ENCODE data around the gene COL19A1.

COL19A1 gene

DNA sequence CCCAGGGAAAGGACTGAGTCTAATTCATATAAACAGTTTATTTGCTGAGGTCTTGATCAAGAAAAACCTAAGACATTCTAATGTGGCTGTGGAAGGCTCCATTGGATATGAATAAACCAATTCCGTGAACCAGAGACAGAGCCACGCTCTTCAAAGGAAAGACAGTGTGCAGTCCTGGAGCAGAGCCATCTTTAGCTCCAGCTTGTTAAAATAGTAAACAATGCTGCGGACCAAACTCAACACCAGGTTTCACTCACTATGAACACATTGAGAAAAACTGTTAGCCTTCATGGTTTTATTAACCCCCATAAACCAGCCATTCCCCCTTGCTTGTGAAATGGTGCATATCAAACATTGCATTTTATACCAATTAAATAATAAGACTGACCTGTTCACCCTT lies 374.7 kb downstream of the COL19A1 start:
- no peak for DNase-seq

DNA sequence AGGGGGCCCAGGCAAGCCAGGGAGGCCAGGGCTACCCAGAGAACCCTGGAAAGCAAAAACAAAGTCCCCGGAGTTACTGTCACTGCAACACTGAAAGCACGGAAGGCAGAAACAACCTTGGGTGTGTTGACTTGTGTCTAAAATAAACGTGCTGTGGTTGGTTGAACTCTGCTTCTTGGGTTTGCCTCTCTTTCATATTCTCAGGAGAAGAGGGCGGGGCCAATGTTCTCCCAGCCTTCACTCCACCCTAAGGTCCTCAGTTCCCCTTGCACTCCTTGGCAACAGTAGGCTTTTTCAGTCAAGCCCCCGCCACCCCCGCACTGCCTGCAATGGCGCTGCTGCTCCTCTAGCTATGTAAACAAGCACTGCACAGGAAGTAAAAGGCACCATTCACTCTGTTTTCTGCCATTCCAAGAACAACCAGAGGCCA lies 375.6 kb downstream of the COL19A1 start:
- no peak for DNase-seq

DNA sequence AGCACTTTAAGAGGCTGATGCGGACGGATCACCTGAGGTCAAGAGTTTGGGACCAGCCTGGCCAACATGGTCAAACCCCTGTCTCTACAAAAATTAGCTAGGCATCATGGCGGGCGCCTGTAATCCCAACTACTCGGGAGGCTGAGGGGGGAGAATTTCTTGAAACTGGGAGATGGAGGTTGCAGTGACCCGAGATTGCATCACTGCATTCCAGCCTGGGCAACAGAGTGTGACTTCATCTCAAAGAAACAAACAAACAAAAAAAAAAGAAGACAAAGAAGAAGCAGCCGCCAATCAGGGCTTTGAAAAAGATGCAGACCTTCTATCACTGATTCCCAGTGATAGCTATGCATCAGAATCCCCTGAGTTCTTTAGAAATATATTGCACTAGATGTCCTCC lies 379.8 kb downstream of the COL19A1 start:
- DNase-seq = no peak

DNA sequence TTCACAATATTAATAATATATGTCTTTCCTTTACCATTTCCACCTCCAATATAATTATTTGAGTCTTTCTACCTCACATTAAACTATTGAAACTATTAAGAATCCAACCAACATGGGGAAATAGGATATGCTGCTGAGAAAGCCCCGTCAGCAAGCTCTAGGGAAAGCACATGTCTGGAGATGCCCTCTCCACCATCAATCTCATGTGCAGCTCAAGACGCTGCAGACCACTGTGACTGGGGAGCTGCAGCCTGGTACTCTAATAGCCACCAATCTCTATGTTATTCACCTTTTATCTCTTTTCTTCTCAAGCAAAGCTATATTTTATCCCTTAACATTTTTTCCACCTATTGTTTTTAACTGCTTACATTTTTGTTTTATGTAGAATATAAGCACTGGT lies 386.2 kb downstream of the COL19A1 start:
- no peak for DNase-seq

DNA sequence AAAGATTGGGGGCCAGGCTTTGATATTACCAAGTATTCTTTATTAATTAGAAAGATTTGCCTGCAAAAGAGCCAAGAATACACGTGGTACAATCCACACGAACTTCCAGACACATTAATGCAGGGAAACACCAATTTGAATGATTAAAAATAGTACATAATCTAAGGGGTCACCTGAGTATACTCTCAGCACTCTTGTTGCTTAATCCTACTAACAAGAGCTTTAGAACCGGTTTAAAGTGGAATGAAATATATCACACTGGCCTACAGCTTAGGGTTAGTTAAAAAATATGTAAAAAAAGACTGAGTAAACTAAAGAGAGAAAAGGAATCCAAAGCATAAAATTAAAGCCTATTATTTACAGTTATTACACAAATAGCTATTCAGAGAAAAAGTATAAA lies 387.6 kb downstream of the COL19A1 start:
- DNase-seq = no peak

DNA sequence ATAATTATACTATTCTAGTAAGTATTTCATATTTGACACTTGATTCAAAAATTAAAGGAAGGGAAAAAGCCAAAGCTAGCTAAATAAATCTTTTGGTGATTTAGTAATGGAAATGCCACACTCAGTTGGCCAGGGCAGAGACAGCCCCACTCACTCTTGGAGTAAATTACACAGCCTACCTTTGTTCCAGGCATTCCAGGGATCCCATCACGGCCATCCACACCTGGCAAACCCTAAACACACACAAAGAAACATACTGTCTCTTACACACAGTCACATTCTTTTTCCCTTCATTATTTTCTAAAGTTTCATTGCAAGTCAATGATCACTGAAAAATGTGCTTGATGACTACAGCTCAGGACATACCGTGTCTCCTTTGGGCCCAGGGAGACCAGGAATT lies 388.4 kb downstream of the COL19A1 start:
- no peak for DNase-seq

DNA sequence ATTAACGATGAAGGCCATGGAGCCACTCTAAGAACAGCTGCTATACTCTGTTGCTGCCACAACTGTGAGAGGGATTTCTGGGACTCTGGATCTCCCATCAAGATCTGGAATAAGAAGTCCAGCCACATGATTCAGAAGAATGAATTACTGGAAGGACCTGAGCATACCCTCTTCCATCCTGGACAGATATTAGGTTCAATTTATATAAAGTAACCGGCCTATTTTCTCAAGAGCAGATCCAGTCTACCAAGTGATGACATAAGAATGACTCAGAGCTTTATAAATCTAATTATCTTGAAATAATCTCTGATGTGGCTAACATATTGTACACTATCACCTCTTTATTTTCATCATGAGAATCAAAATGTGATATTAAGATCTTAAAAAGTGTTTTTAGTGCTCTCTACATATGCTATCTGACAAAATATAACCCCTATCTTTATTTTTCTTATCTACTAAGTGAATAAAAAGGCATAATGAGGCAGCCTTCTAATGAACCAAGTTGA lies 391.5 kb downstream of the COL19A1 start:
- no peak for DNase-seq

DNA sequence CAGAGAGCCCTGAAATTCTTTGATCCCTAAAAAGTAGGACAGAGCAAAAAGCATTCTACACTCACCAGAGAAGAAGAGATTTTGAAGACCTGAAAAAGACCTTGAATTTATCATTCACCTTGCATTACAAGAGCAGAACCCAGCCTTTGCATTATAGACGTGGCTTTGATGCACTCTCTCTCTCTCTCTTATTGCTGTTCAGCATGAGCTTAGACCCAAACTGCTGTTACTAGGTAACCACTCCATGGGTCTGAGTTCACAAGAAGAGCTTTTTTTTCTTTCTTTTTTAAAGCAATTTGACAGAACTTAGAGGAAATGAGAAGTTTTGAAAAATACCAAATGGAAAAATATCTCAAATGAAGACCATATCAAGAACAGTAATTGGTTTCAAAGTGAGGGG lies 392.1 kb downstream of the COL19A1 start:
- no peak for DNase-seq

All from SHP77 treated with DMSO at 0.1 percent for 48 hours (cell line).